ENCODE data around the gene GPC4. TPM values are rescaled to one million over a fixed set of nuclear protein-coding genes. Genes with fewer than 3 reads are reported as not detected.

GPC4 gene
- total RNA-seq, 6 experiments from 2014 or later = not detected

DNA sequence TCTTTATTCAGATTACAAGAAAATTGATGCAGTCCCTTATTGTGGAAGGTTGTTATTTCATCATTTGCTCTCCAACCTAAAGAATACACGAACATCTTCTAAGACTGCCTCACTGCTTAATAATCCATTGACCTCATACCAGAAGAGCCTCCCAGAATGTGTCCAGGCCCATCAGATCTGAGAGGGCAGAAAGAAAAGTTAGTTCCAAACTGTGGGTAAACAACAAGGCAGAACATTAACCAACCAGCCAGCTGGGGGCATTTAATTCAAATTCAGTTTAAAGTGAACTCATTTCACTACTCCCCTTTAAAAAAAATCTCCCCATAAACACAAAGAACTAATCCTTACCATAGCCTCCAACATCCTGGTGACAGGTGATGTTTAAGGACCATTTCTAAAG lies 13.8 kb downstream of the GPC4 start:
- Mint-ChIP-seq H3K4me1 (ENCODE audit: low read depth) (no peaks in the 10 kb centered on the region), H3K27me3 (ENCODE audit: insufficient read depth) (no peaks in the 10 kb centered on the region), H3K27ac (no peak overlapping the region), H3K36me3 (ENCODE audit: low read depth) (no peaks in the 10 kb centered on the region), H3K4me3 (no peak overlapping the region), H3K9me3 (0 out of 2 replicates have a peak, but pooled peaks cover 7% of the 10 kb centered on the region)
- DNase-seq = no peak
- TF ChIP-seq, protein P1, sequence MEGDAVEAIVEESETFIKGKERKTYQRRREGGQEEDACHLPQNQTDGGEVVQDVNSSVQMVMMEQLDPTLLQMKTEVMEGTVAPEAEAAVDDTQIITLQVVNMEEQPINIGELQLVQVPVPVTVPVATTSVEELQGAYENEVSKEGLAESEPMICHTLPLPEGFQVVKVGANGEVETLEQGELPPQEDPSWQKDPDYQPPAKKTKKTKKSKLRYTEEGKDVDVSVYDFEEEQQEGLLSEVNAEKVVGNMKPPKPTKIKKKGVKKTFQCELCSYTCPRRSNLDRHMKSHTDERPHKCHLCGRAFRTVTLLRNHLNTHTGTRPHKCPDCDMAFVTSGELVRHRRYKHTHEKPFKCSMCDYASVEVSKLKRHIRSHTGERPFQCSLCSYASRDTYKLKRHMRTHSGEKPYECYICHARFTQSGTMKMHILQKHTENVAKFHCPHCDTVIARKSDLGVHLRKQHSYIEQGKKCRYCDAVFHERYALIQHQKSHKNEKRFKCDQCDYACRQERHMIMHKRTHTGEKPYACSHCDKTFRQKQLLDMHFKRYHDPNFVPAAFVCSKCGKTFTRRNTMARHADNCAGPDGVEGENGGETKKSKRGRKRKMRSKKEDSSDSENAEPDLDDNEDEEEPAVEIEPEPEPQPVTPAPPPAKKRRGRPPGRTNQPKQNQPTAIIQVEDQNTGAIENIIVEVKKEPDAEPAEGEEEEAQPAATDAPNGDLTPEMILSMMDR (IDR thresholded peaks at IDR 0.05) = no peak

DNA sequence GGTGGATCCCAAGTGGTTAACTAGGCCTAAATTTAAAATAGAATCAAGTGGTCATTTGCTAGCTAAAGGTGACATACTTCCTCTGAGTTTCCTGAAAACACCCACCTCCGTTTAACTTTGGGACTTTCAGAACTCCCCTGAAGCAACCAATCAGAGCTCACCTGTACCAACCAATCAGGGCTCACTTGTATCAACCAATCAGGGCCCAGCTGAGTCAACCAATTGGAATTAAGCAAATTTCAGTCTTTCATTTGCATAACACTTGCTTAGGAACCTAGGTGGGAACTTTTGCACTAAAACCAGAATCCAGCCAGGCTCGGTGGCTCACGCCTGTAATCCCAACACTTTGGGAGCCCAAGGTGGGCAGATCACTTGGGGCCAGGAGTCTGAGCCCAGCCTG lies 15.9 kb downstream of the GPC4 start:
- Mint-ChIP-seq H3K4me3 (no peak overlapping the region), H3K4me1 (ENCODE audit: low read depth) (no peaks in the 10 kb centered on the region)
- TF ChIP-seq, protein P1 (IDR thresholded peaks at IDR 0.05) = no peak

DNA sequence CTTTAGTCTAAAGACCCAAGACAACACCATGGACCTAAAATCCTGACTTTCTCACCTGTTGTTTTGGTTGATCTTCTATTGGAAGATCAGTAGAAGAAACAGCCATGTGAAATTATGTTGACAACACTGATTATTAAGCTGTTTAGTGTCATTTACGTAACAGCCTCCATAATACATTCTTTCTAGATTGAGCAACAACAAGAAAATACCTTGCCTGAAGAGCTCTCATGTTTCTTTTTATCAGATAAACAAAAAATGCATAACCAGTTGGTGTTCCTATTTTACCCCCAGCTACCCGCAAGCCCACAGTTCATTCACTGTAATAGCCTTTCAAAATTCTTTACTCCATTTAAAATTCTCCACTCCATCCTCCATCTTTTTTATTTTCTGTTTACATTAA lies 20.5 kb downstream of the GPC4 start:
- H3K9me3 Mint-ChIP-seq = peaks cover 7% of the 10 kb centered on the region; the same call in 1 of the 2 replicates
- no peak overlapping the region for H3K27ac Mint-ChIP-seq
- no peak for DNase-seq
- H3K27me3 Mint-ChIP-seq (ENCODE audit: insufficient read depth) = no peaks in the 10 kb centered on the region
- TF ChIP-seq, protein P1 (IDR thresholded peaks at IDR 0.05) = no peak
- H3K4me1 Mint-ChIP-seq (ENCODE audit: low read depth) = no peaks in the 10 kb centered on the region
- no peaks in the 10 kb centered on the region for H3K36me3 Mint-ChIP-seq (ENCODE audit: low read depth)
- no peak overlapping the region for H3K4me3 Mint-ChIP-seq

More for the DNA sequence above, 15.9 kb downstream of the GPC4 start:
- no peaks in the 10 kb centered on the region for H3K36me3 Mint-ChIP-seq (ENCODE audit: low read depth)
- no peaks in the 10 kb centered on the region for H3K27me3 Mint-ChIP-seq (ENCODE audit: insufficient read depth)
- H3K27ac Mint-ChIP-seq = no peak overlapping the region
- H3K9me3 Mint-ChIP-seq = 0 out of 2 replicates have a peak, but pooled peaks cover 9% of the 10 kb centered on the region
- DNase-seq = no peak

DNA sequence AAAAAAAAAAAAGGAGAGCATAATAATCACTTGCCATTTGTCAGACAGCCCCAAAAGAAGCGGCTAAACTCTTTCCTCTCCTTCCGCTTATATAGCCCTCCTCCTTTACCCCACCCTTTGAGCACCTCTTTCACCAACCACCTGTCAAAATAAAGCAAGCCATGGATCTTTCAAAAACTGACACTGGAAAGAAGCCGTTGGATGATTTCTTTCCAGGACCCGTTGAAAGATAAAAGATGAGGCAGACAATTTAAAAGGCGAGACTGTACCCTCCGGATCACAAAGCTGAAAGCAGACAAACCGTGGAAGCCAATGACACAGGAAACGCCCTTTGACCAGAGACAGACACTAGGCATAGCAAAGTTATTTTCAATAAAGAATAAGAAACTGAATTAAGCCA lies 22.6 kb downstream of the GPC4 start:
- TF ChIP-seq, protein P1 (IDR thresholded peaks at IDR 0.05) = no peak
- H3K27ac Mint-ChIP-seq = no peak overlapping the region
- H3K4me3 Mint-ChIP-seq = no peak overlapping the region
- H3K9me3 Mint-ChIP-seq = peaks cover 12% of the 10 kb centered on the region
- DNase-seq = no peak
- H3K36me3 Mint-ChIP-seq (ENCODE audit: low read depth) = no peaks in the 10 kb centered on the region
- no peaks in the 10 kb centered on the region for H3K4me1 Mint-ChIP-seq (ENCODE audit: low read depth)
- H3K27me3 Mint-ChIP-seq (ENCODE audit: insufficient read depth) = no peaks in the 10 kb centered on the region

DNA sequence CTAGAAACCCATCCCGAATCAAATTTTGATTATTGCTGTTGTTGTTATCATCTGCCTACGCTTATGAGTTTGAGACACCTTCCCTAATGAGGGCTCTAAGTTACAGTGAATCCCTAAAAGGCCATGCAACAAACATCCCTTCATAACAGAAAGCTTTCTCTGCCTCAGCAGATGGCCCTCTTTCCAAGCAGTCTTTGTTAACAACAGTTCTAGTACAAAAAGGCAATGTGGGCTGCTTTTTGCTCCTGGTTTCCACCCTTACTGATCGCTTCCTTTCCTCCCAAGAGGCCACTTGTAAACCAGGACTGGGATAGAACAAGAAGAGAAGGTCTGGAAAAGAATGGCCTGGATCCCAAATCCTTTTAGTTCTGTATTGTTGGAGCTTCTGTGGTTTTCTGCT lies 24.2 kb downstream of the GPC4 start:
- no peaks in the 10 kb centered on the region for H3K36me3 Mint-ChIP-seq (ENCODE audit: low read depth)
- H3K27me3 Mint-ChIP-seq (ENCODE audit: insufficient read depth) = no peaks in the 10 kb centered on the region
- H3K4me1 Mint-ChIP-seq (ENCODE audit: low read depth) = no peaks in the 10 kb centered on the region
- peaks cover 17% of the 10 kb centered on the region for H3K9me3 Mint-ChIP-seq
- H3K4me3 Mint-ChIP-seq = no peak overlapping the region
- TF ChIP-seq, protein P1 (IDR thresholded peaks at IDR 0.05) = no peak
- no peak overlapping the region for H3K27ac Mint-ChIP-seq
- DNase-seq = no peak

DNA sequence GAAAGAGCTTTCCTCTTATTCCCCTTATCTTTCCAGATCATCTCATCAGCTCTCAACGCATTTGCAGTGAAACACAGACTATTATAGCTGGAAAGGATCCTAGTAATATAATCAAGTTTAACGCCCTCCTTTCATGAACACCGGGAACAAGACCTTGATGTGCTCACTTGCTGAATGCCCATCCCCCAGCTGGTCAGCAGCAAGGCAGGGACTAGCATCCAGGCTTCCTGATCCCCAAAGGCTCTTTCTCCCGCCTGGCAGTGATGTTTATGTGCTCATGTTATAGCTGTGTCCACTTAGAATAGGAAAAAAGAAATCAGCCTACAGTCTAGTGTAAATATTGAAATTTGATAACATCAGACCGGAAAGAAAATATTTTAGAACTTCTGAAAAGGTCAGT lies 24.6 kb downstream of the GPC4 start:
- Mint-ChIP-seq H3K9me3 (peaks cover 17% of the 10 kb centered on the region), H3K4me3 (no peak overlapping the region), H3K27ac (no peak overlapping the region), H3K27me3 (ENCODE audit: insufficient read depth) (no peaks in the 10 kb centered on the region), H3K36me3 (ENCODE audit: low read depth) (no peaks in the 10 kb centered on the region), H3K4me1 (ENCODE audit: low read depth) (no peaks in the 10 kb centered on the region)
- no peak for DNase-seq
- TF ChIP-seq, protein P1 (IDR thresholded peaks at IDR 0.05) = no peak
